Smooth muscle cell (in vitro differentiated cells): ENCODE data around the gene FKBP1C. TPM values are rescaled to one million over a fixed set of nuclear protein-coding genes. Genes with fewer than 3 reads are reported as not detected.

Source experiments
- DNase-seq: peaks from one replicate; lab custom pipeline; 2025; ENCODE audit not compliant: unreplicated experiment; lab: John Stamatoyannopoulos, UW
- H2AFZ ChIP-seq: fragments of 200-600 bp; sonication (generic); 2 replicates; pipeline ENCODE4 v1.6.0; 2016; ENCODE audit warnings: antibody characterized with exemption, low read depth, mild to moderate bottlenecking
- H3F3A ChIP-seq: fragments of 200-600 bp; sonication (generic); 2 replicates; pipeline ENCODE4 v1.6.0; 2017; ENCODE audit warnings: antibody characterized with exemption, low read depth
- H3K27ac ChIP-seq: fragments of 200-600 bp; sonication (generic); 2 replicates; pipeline ENCODE4 v1.5.1; 2016; ENCODE audit warnings: low read depth, mild to moderate bottlenecking
- H3K27me3 ChIP-seq: fragments of 200-600 bp; sonication (generic); 2 replicates; pipeline ENCODE4 v1.6.1; 2016; ENCODE audit warnings: low read depth, mild to moderate bottlenecking
- H3K36me3 ChIP-seq: fragments of 200-600 bp; sonication (generic); 2 replicates; pipeline ENCODE4 v1.5.1; 2016; ENCODE audit warnings: low read depth
- H3K4me1 ChIP-seq: fragments of 200-600 bp; sonication (generic); 2 replicates; pipeline ENCODE4 v1.5.1; 2016; ENCODE audit warnings: low read depth
- H3K4me2 ChIP-seq: fragments of 200-600 bp; sonication (generic); 2 replicates; pipeline ENCODE4 v1.6.0; 2016; ENCODE audit warnings: mild to moderate bottlenecking
- H3K4me3 ChIP-seq: fragments of 200-600 bp; sonication (generic); 2 replicates; pipeline ENCODE4 v1.5.1; 2016; ENCODE audit warnings: mild to moderate bottlenecking
- H3K79me2 ChIP-seq: fragments of 200-600 bp; sonication (generic); 2 replicates; pipeline ENCODE4 v1.6.0; 2016; ENCODE audit warnings: low read depth, mild to moderate bottlenecking
- H3K9ac ChIP-seq: fragments of 200-600 bp; sonication (generic); 2 replicates; pipeline ENCODE4 v1.6.0; 2016; ENCODE audit warnings: low read depth
- H3K9me3 ChIP-seq: fragments of 200-600 bp; sonication (generic); replicated peaks from 2 replicates; pipeline ENCODE4 v1.5.1; 2016; ENCODE audit warnings: low read depth
- H4K20me1 ChIP-seq: fragments of 200-600 bp; sonication (generic); 2 replicates; pipeline ENCODE4 v1.6.0; 2016; ENCODE audit warnings: low read depth
- CTCF ChIP-seq: fragments of 200-600 bp; sonication (generic); IDR thresholded peaks from 2 replicates; pipeline ENCODE4 v1.5.1; 2017; ENCODE audit warnings: borderline replicate concordance, mild to moderate bottlenecking, antibody characterized with exemption; ENCODE audit not compliant: insufficient read depth, poor library complexity, severe bottlenecking
- WGBS: methylation state at CpG from one replicate; pipeline ENCODE4 v1.1.7; 2016; ENCODE audit warnings: low lambda C conversion rate; 5-methylcytosine and 5-hydroxymethylcytosine counted together
- polyA plus RNA-seq: library from polyadenylated mRNA; unstranded; fragments of >200 nt; fragmentation: Nextera tagmentation; extraction: Ambion mirVana; gene quantifications from 2 replicates; pipeline ENCODE4 v1.2.1, GENCODE V29; 2016
- total RNA-seq: library from RNA; depleted of rRNA; stranded (reverse); fragments of >200 nt; gene quantifications from 2 replicates; pipeline ENCODE4 v1.2.3, GENCODE V29; 2014

The FKBP1C gene
- total and polyA plus RNA-seq, 2 experiments from 2014 or later: 0.22 to 0.32 TPM

- H3K4me1 ChIP-seq: no peaks in the 10 kb centered on the region
- no peaks in the 10 kb centered on the region for H4K20me1 ChIP-seq
- WGBS: 88% methylated on average over 1 of the region's 1 CpG
- no peak overlapping the region for H3K9ac ChIP-seq
- H3K36me3 ChIP-seq: no peaks in the 10 kb centered on the region
- no peaks in the 10 kb centered on the region for H3K27me3 ChIP-seq
- no peak overlapping the region for H2AFZ ChIP-seq
- H3K4me2 ChIP-seq: no peak overlapping the region
- no peaks in the 10 kb centered on the region for H3F3A ChIP-seq
- no peaks in the 10 kb centered on the region for H3K9me3 ChIP-seq
- H3K4me3 ChIP-seq: no peak overlapping the region
- TF ChIP-seq CTCF: peak; percentile 12
- H3K79me2 ChIP-seq: no peaks in the 10 kb centered on the region
- no peak overlapping the region for H3K27ac ChIP-seq
- DNase-seq: no peak
Measured at GRCh38 chr6:63245909-63246308, 34.6 kb downstream of the FKBP1C start.

- Histone ChIP-seq H3F3A (no peaks in the 10 kb centered on the region), H3K9ac (no peak overlapping the region), H3K4me1 (no peaks in the 10 kb centered on the region), H3K36me3 (no peaks in the 10 kb centered on the region), H3K4me2 (no peak overlapping the region), H3K4me3 (no peak overlapping the region), H3K27me3 (no peaks in the 10 kb centered on the region), H2AFZ (no peak overlapping the region), H4K20me1 (no peaks in the 10 kb centered on the region), H3K27ac (no peak overlapping the region), H3K79me2 (no peaks in the 10 kb centered on the region), H3K9me3 (no peaks in the 10 kb centered on the region)
- DNase-seq: no peak
- no peak for TF ChIP-seq CTCF
Measured at GRCh38 chr6:63246581-63246980, 35.3 kb downstream of the FKBP1C start.

GRCh38 chr6:63249875-63250482 lies 38.7 kb downstream of the FKBP1C start:
- H3K9me3 ChIP-seq: no peaks in the 10 kb centered on the region
- 90% methylated on average over 3 of the region's 3 CpGs for WGBS
- DNase-seq: no peak
- H3K79me2 ChIP-seq: no peaks in the 10 kb centered on the region
- no peaks in the 10 kb centered on the region for H3K27me3 ChIP-seq
- no peak overlapping the region for H3K4me2 ChIP-seq
- H3K4me3 ChIP-seq: no peak overlapping the region
- no peak for TF ChIP-seq CTCF
- no peak overlapping the region for H3K9ac ChIP-seq
- H2AFZ ChIP-seq: no peak overlapping the region
- H3K36me3 ChIP-seq: no peaks in the 10 kb centered on the region
- H3K4me1 ChIP-seq: no peaks in the 10 kb centered on the region
- H3K27ac ChIP-seq: no peak overlapping the region
- no peaks in the 10 kb centered on the region for H4K20me1 ChIP-seq
- H3F3A ChIP-seq: no peaks in the 10 kb centered on the region

- no peak overlapping the region for H3K27ac ChIP-seq
- no peak for DNase-seq
- no peaks in the 10 kb centered on the region for H3K79me2 ChIP-seq
- TF ChIP-seq CTCF: no peak
- no peak overlapping the region for H3K9ac ChIP-seq
- H2AFZ ChIP-seq: no peak overlapping the region
- no peak overlapping the region for H3K4me2 ChIP-seq
- no peaks in the 10 kb centered on the region for H3F3A ChIP-seq
- no peaks in the 10 kb centered on the region for H3K4me1 ChIP-seq
- H3K27me3 ChIP-seq: no peaks in the 10 kb centered on the region
- no peaks in the 10 kb centered on the region for H4K20me1 ChIP-seq
- no peaks in the 10 kb centered on the region for H3K9me3 ChIP-seq
- H3K4me3 ChIP-seq: no peak overlapping the region
- no peaks in the 10 kb centered on the region for H3K36me3 ChIP-seq
Measured at GRCh38 chr6:63259153-63259552, 47.9 kb downstream of the FKBP1C start.
